Trophoblast cell (in vitro differentiated cells and primary cell): ENCODE data around the gene HIVEP3.
"Not testable (repeated sequence)": the region's sequence is repeated elsewhere in the genome, so short reads cannot be mapped to it uniquely, and the experiment has no call there.

Source experiments
- DNase-seq, 2 donors: peaks; one replicate each; pipeline ENCODE4 v3.0.0-alpha.2; 2016
- H2AFZ ChIP-seq: 2 replicates; pipeline ENCODE4 v1.6.1; 2013; ENCODE audit warnings: low read length, moderate library complexity, mild to moderate bottlenecking; ENCODE audit not compliant: insufficient read depth, poor library complexity
- H2AK5ac ChIP-seq: 2 replicates; pipeline ENCODE4 v1.6.1; 2013; ENCODE audit warnings: mild to moderate bottlenecking, low read length
- H2BK120ac ChIP-seq: 2 replicates; pipeline ENCODE4 v1.6.1; 2013; ENCODE audit warnings: low read length, mild to moderate bottlenecking, moderate library complexity; ENCODE audit not compliant: insufficient read depth, poor library complexity
- H2BK12ac ChIP-seq: 2 replicates; pipeline ENCODE4 v1.6.1; 2013; ENCODE audit warnings: mild to moderate bottlenecking, low read length, moderate library complexity
- H2BK5ac ChIP-seq: 2 replicates; pipeline ENCODE4 v1.6.1; 2013; ENCODE audit warnings: low read length, low read depth, moderate library complexity, mild to moderate bottlenecking; ENCODE audit not compliant: poor library complexity
- H3K14ac ChIP-seq: 2 replicates; pipeline ENCODE4 v1.6.1; 2013; ENCODE audit warnings: mild to moderate bottlenecking, low read length
- H3K18ac ChIP-seq: 2 replicates; pipeline ENCODE4 v1.6.1; 2013; ENCODE audit warnings: mild to moderate bottlenecking, low read length
- H3K23ac ChIP-seq: 2 replicates; pipeline ENCODE4 v1.6.1; 2013; ENCODE audit warnings: low read length
- H3K27ac ChIP-seq: 2 replicates; pipeline ENCODE4 v1.5.1; 2013; ENCODE audit warnings: low read depth, mild to moderate bottlenecking, inconsistent platforms, low read length, moderate library complexity
- H3K27me3 ChIP-seq: 2 replicates; pipeline ENCODE4 v1.6.1; 2013; ENCODE audit warnings: inconsistent platforms, mild to moderate bottlenecking, low read length, moderate library complexity; ENCODE audit not compliant: insufficient read depth
- H3K36me3 ChIP-seq, 2 experiments: 1 replicate in 1 of 2; 2 replicates in 1 of 2; pipeline ENCODE4 v1.6.1; 2013; ENCODE audit warnings: low read length in 2 of 2, mild to moderate bottlenecking in 2 of 2, moderate library complexity in 1 of 2; ENCODE audit not compliant: insufficient read depth in 2 of 2, control insufficient read depth in 1 of 2
- H3K4ac ChIP-seq: 2 replicates; pipeline ENCODE4 v1.6.1; 2013; ENCODE audit warnings: low read depth, mild to moderate bottlenecking, low read length, moderate library complexity
- H3K4me1 ChIP-seq, 2 experiments: 1 replicate in 1 of 2; 2 replicates in 1 of 2; pipeline ENCODE4 v1.6.1; 2013; ENCODE audit warnings: low read length in 2 of 2, mild to moderate bottlenecking in 2 of 2, moderate library complexity in 1 of 2; ENCODE audit not compliant: insufficient read depth in 2 of 2, control insufficient read depth in 1 of 2
- H3K4me2 ChIP-seq: 2 replicates; pipeline ENCODE4 v1.6.1; 2013; ENCODE audit warnings: inconsistent platforms, mild to moderate bottlenecking, low read length, moderate library complexity
- H3K4me3 ChIP-seq: 2 replicates; pipeline ENCODE4 v1.5.1; 2013; ENCODE audit warnings: mild to moderate bottlenecking, low read depth, low read length, inconsistent platforms
- H3K79me1 ChIP-seq: one replicate; pipeline ENCODE4 v1.6.1; 2013; ENCODE audit warnings: low read length
- H3K79me2 ChIP-seq: 2 replicates; pipeline ENCODE4 v1.6.1; 2013; ENCODE audit warnings: low read length, mild to moderate bottlenecking; ENCODE audit not compliant: control insufficient read depth, insufficient read depth, poor library complexity
- H3K9ac ChIP-seq: 2 replicates; pipeline ENCODE4 v1.6.1; 2013; ENCODE audit warnings: mild to moderate bottlenecking, low read length
- H3K9me3 ChIP-seq: 2 replicates; pipeline ENCODE4 v1.6.1; 2013; ENCODE audit warnings: low read depth, mild to moderate bottlenecking, control low read depth, inconsistent platforms, low read length; ENCODE audit not compliant: insufficient read depth
- H4K12ac ChIP-seq: 2 replicates; pipeline ENCODE4 v1.6.1; 2013; ENCODE audit warnings: low read depth, mild to moderate bottlenecking, low read length, moderate library complexity
- H4K8ac ChIP-seq: 2 replicates; pipeline ENCODE4 v1.6.1; 2013; ENCODE audit warnings: low read depth, mild to moderate bottlenecking, low read length, moderate library complexity
- H4K91ac ChIP-seq: one replicate; pipeline ENCODE4 v1.6.1; 2013; ENCODE audit warnings: low read depth, mild to moderate bottlenecking, low read length, moderate library complexity
- WGBS: extraction: QIAGEN DNeasy Blood & Tissue Kit; methylation state at CpG from one replicate; pipeline ENCODE4 v1.1.7; 2013; ENCODE audit warnings: missing lambda C conversion rate; ENCODE audit not compliant: insufficient read length, insufficient coverage; ENCODE audit errors: extremely low coverage; 5-methylcytosine and 5-hydroxymethylcytosine counted together

The HIVEP3 gene

DNA sequence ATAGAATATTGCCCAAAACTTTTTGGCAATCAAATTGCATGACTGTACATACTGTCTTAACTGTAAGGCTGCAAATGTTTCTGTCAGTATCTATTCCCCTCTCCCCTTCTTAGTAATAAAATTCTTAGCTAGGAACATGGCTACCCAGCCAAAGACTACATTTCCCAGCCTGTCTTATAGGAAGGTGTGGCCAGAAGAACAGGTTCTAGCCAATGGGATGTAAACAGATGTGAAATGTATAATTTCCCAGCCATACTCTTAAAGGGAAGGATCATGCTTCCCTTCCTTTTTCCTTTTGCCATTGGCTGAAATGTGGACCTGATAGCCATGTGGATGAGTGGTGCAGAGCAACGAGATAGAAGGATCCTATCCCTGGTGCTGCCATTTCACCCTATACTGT, 7.0 kb upstream of the HIVEP3 start:
- H3K79me1 ChIP-seq = no peaks in the 10 kb centered on the region
- H2BK5ac ChIP-seq = no peak overlapping the region
- no peaks in the 10 kb centered on the region for H3K27me3 ChIP-seq
- H4K91ac ChIP-seq = no peak overlapping the region
- no peak overlapping the region for H2AFZ ChIP-seq
- H3K23ac ChIP-seq = no peak overlapping the region
- no peak overlapping the region for H2BK120ac ChIP-seq
- H3K18ac ChIP-seq = no peak overlapping the region
- H2AK5ac ChIP-seq = no peak overlapping the region
- no peak overlapping the region for H3K4me3 ChIP-seq
- no peak for DNase-seq
- H3K14ac ChIP-seq = no peak overlapping the region
- no peak overlapping the region for H3K9ac ChIP-seq
- peaks cover 2% of the 10 kb centered on the region for H3K9me3 ChIP-seq
- H4K8ac ChIP-seq = no peak overlapping the region
- no peak overlapping the region for H3K27ac ChIP-seq
- no peak overlapping the region for H2BK12ac ChIP-seq
- no peaks in the 10 kb centered on the region for H3K79me2 ChIP-seq
- WGBS = no CpG with 5 or more reads among the region's 1 CpG
- H3K4me1 ChIP-seq = no peaks in the 10 kb centered on the region
- no peak overlapping the region for H3K4ac ChIP-seq
- H3K36me3 ChIP-seq = no peaks in the 10 kb centered on the region
- H4K12ac ChIP-seq = no peak overlapping the region
- no peak overlapping the region for H3K4me2 ChIP-seq

DNA sequence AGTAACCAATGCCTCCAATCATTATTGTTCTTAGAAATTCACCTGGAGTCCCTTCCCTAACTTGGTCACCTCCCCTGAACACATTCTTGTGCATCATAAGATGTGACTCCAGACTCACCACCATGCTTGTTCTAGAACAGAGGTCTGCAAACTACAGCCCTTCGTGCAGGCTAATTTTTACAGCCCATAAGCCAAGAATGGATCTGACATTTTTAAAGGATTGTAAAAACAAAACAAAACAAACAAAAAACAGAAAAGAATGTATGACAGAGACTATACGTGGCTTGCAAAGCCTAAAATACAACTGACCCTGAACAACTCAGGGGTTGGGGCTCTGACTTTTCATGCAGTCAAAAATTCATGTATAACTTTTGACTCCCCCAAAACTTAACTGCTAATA, 6.2 kb upstream of the HIVEP3 start:
- H3K36me3 ChIP-seq = no peaks in the 10 kb centered on the region
- no peak overlapping the region for H3K14ac ChIP-seq
- no peaks in the 10 kb centered on the region for H3K79me2 ChIP-seq
- no peak overlapping the region for H2AFZ ChIP-seq
- H3K9me3 ChIP-seq = peaks cover 2% of the 10 kb centered on the region
- H3K79me1 ChIP-seq = no peaks in the 10 kb centered on the region
- H2BK120ac ChIP-seq = no peak overlapping the region
- no peak overlapping the region for H4K12ac ChIP-seq
- no peaks in the 10 kb centered on the region for H3K27me3 ChIP-seq
- H4K91ac ChIP-seq = no peak overlapping the region
- no peak overlapping the region for H3K9ac ChIP-seq
- H3K4me3 ChIP-seq = no peak overlapping the region
- H4K8ac ChIP-seq = no peak overlapping the region
- no peak overlapping the region for H3K4me2 ChIP-seq
- no CpG with 5 or more reads among the region's 2 CpGs for WGBS
- DNase-seq = no peak
- H2AK5ac ChIP-seq = no peak overlapping the region
- no peak overlapping the region for H3K18ac ChIP-seq
- no peak overlapping the region for H3K23ac ChIP-seq
- no peak overlapping the region for H3K4ac ChIP-seq
- no peak overlapping the region for H2BK5ac ChIP-seq
- H2BK12ac ChIP-seq = no peak overlapping the region
- no peak overlapping the region for H3K27ac ChIP-seq
- peaks cover under 1 to 3% of the 10 kb centered on the region in 2 experiments for H3K4me1 ChIP-seq

DNA sequence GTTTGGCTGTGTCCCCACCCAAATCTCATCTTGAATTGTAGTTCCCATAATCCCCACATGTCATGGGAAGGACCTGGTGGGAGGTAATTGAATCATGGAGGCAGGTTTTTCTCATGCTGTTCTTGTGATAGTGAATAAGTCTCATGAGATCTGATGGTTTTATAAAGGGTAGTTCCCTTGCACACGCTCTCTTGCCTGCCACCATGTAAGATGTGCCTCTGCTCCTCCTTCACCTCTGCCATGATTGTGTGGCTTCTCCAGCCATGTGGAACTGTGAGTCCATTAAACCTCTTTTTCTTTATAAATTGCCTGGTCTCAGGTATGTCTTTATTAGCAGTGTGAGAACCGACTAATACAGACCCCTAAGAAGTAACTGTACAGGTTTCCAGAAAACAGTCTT, 2.5 kb upstream of the HIVEP3 start:
- not testable (repeated sequence) for H2BK5ac ChIP-seq, H3K4ac ChIP-seq, H3K27me3 ChIP-seq, H4K91ac ChIP-seq, H3K18ac ChIP-seq, H3K4me2 ChIP-seq, H3K9ac ChIP-seq, H4K12ac ChIP-seq, H2BK120ac ChIP-seq, H2AFZ ChIP-seq, H3K27ac ChIP-seq, H3K23ac ChIP-seq, H3K4me3 ChIP-seq, H3K14ac ChIP-seq, H2AK5ac ChIP-seq, H3K9me3 ChIP-seq, H2BK12ac ChIP-seq, H3K79me1 ChIP-seq, H3K79me2 ChIP-seq, H3K36me3 ChIP-seq, H4K8ac ChIP-seq, DNase-seq
- no CpG with 5 or more reads among the region's 2 CpGs for WGBS
- peaks cover 7 to 17% of the 10 kb centered on the region in 2 experiments for H3K4me1 ChIP-seq

- Histone ChIP-seq H4K12ac (no peak overlapping the region), H4K91ac (no peak overlapping the region), H2AK5ac (no peak overlapping the region), H3K79me2 (no peaks in the 10 kb centered on the region), H2BK5ac (no peak overlapping the region), H3K27ac (no peak overlapping the region), H2BK12ac (no peak overlapping the region), H3K23ac (no peak overlapping the region), H4K8ac (no peak overlapping the region), H3K9ac (no peak overlapping the region), H3K27me3 (no peaks in the 10 kb centered on the region), H2AFZ (no peak overlapping the region), H3K9me3 (peaks cover 2% of the 10 kb centered on the region), H3K36me3 (no peaks in the 10 kb centered on the region), H3K4me1 (peaks cover 7 to 17% of the 10 kb centered on the region in 2 experiments), H2BK120ac (no peak overlapping the region), H3K4me2 (no peak overlapping the region), H3K14ac (no peak overlapping the region), H3K79me1 (no peaks in the 10 kb centered on the region), H3K4me3 (no peak overlapping the region), H3K18ac (no peak overlapping the region), H3K4ac (no peak overlapping the region)
- no CpG with 5 or more reads among the region's 2 CpGs for WGBS
- DNase-seq = peak in 1 of 2 donors; percentile 22
These were observed 1.9 kb upstream of the HIVEP3 start for GRCh38 chr1:41920658-41921057.
